Measurements from ENCODE around the gene TNKS1BP1.

TNKS1BP1 gene

DNA sequence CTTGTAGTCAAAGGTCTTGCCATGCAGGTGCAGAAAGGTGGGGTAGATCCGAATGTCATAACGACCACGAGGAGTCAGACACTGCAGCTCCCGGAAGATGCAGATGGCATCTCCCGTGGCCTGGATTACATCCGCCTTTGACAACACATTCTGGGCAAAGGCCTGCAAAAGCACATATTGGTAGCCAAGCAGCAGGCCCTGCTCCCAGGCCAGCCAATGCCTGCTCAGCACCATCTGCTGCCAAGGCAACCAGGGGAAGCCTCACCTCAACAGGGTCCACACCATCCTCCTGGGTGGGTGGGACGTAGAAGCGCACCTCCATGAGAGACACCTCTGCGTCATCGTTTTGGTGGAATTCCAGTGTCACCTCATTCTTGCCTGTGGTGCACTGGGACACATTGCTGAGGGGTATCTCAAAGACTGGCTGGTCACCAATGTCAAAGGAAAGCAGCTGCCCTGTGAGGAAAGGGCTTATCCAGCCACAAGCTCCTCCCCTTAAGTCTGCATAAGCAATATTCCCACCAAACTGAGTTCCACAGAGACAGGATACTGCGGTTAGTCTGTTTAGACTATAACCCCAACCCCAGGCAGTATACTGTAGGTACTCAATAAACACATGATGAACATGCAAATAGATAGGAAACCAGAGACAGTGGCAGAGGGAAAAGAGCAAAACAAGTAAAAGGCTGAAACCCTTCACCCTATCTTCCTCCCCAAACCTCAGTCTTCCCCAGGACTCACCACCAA is 8.1 kb upstream of the TNKS1BP1 start:
- Histone ChIP-seq H3K9me3 (ENCODE audit: control insufficient read depth in 1 of 2, low read length in 2 of 2) (no peaks in the 10 kb centered on the region), H3K9ac (ENCODE audit: low read depth in 1 of 2, low read length in 2 of 2) (no peak overlapping the region), H3K4me1 (ENCODE audit: control insufficient read depth in 1 of 2, insufficient read depth in 2 of 2, low read length in 2 of 2) (peaks cover 15 to 19% of the 10 kb centered on the region in 2 donors), H3K27ac (ENCODE audit: low read depth, low read length) (no peak overlapping the region), H3K36me3 (ENCODE audit: control insufficient read depth in 1 of 2, insufficient read depth in 2 of 2, low read length in 2 of 2) (peaks cover 54 to 61% of the 10 kb centered on the region in 2 donors), H3K4me3 (ENCODE audit: low read depth in 1 of 2, low read length in 2 of 2) (no peak overlapping the region), H3K27me3 (ENCODE audit: control insufficient read depth in 1 of 2, insufficient read depth in 2 of 2, low read length in 2 of 2) (no peaks in the 10 kb centered on the region)

DNA sequence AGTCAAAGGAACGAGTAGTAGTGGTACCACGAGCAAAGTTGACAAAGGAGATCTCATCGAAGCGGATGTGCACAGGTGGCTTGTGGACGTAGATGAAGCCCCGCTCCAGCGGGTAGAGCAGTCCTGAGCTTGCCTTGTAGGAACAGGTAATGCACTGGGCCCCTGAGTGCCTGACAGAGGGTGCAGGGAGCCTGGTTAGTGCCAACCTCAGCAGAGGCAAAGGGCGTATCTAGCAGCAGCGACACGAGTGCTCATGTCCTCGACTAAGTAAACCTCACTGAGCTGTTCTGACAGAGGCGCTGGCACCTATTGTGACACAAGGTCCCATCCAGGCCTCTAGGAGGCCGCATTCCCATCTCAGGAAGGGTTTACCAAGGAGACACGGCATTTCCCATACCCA is 7.0 kb upstream of the TNKS1BP1 start:
- Histone ChIP-seq H3K4me1 (ENCODE audit: control insufficient read depth in 1 of 2, insufficient read depth in 2 of 2, low read length in 2 of 2) (peaks cover 15 to 19% of the 10 kb centered on the region in 2 donors), H3K4me3 (ENCODE audit: low read depth in 1 of 2, low read length in 2 of 2) (no peak overlapping the region), H3K36me3 (ENCODE audit: control insufficient read depth in 1 of 2, insufficient read depth in 2 of 2, low read length in 2 of 2) (peaks cover 66 to 73% of the 10 kb centered on the region in 2 donors), H3K27ac (ENCODE audit: low read depth, low read length) (no peak overlapping the region), H3K9ac (ENCODE audit: low read depth in 1 of 2, low read length in 2 of 2) (no peak overlapping the region), H3K27me3 (ENCODE audit: control insufficient read depth in 1 of 2, insufficient read depth in 2 of 2, low read length in 2 of 2) (no peaks in the 10 kb centered on the region), H3K9me3 (ENCODE audit: control insufficient read depth in 1 of 2, low read length in 2 of 2) (no peaks in the 10 kb centered on the region)

DNA sequence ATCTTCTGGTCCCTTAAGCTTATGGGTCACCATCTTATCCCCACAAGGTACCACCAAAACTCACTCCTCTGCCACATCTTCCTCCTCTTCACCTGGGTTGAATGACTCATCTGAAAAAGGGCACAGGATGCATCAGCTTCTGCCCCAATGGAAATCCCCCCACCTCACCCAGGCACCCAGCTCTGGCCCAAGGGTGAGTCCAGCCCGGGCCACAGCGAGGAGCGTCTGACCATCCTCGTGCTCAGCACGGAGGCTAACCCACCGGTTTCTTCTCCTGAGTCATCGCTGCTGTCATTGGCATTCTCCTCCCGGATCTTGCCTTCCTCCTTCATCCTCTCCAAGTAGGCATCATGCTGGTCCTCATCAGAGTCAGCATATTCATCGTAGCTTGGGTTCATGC is 5.3 kb upstream of the TNKS1BP1 start:
- H3K36me3 ChIP-seq (ENCODE audit: control insufficient read depth in 1 of 2, insufficient read depth in 2 of 2, low read length in 2 of 2): peaks cover 66 to 82% of the 10 kb centered on the region in 2 donors
- no peaks in the 10 kb centered on the region for H3K27me3 ChIP-seq (ENCODE audit: control insufficient read depth in 1 of 2, insufficient read depth in 2 of 2, low read length in 2 of 2)
- H3K9me3 ChIP-seq (ENCODE audit: control insufficient read depth in 1 of 2, low read length in 2 of 2): no peaks in the 10 kb centered on the region
- peaks cover 22 to 28% of the 10 kb centered on the region in 2 donors for H3K4me1 ChIP-seq (ENCODE audit: control insufficient read depth in 1 of 2, insufficient read depth in 2 of 2, low read length in 2 of 2)
- H3K4me3 ChIP-seq (ENCODE audit: low read depth in 1 of 2, low read length in 2 of 2): no peak overlapping the region
- H3K9ac ChIP-seq (ENCODE audit: low read depth in 1 of 2, low read length in 2 of 2): no peak overlapping the region
- no peak overlapping the region for H3K27ac ChIP-seq (ENCODE audit: low read depth, low read length)

DNA sequence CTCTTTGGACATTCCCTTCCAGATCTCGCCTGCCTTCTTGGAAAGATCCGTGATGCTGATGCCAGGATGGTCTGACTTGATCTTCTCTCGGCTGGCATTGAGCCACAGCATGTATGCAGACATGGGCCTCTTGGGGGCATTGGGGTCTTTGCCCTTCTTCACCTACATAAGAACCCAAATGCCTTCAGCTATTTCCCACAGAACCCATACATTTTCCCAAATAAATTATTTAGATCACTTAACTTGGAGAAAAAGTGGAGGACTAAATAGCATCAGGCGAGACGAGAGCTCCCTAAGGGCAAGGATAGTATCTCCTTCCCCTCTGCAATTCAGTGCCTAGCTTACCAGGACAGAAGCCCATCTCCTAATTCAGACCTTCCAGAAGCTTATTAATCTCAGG is 3.0 kb upstream of the TNKS1BP1 start:
- Histone ChIP-seq H3K4me3 (ENCODE audit: low read depth in 1 of 2, low read length in 2 of 2) (no peak overlapping the region), H3K36me3 (ENCODE audit: control insufficient read depth in 1 of 2, insufficient read depth in 2 of 2, low read length in 2 of 2) (peaks cover 57 to 69% of the 10 kb centered on the region in 2 donors), H3K27ac (ENCODE audit: low read depth, low read length) (no peak overlapping the region), H3K9me3 (ENCODE audit: control insufficient read depth in 1 of 2, low read length in 2 of 2) (no peaks in the 10 kb centered on the region), H3K9ac (ENCODE audit: low read depth in 1 of 2, low read length in 2 of 2) (no peak overlapping the region), H3K27me3 (ENCODE audit: control insufficient read depth in 1 of 2, insufficient read depth in 2 of 2, low read length in 2 of 2) (no peaks in the 10 kb centered on the region), H3K4me1 (ENCODE audit: control insufficient read depth in 1 of 2, insufficient read depth in 2 of 2, low read length in 2 of 2) (peaks cover 25 to 28% of the 10 kb centered on the region in 2 donors)

DNA sequence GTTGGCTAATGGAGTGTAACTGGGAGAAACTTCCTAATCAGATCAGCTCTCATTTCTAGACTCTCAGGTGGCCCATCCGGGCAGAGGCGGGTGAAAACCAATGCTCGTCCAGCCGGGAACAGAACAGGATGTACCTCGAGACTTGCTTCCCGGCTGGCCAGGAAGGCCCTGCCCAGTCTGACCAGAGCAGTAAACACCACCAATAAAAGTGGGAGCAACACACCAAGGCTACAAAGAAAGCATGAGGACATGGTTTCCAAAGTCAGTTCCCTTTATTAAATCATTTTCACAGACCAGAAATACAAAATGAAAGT is 940 bp upstream of the TNKS1BP1 start:
- Histone ChIP-seq H3K36me3 (ENCODE audit: control insufficient read depth in 1 of 2, insufficient read depth in 2 of 2, low read length in 2 of 2) (peaks cover 39 to 49% of the 10 kb centered on the region in 2 donors), H3K9ac (ENCODE audit: low read depth in 1 of 2, low read length in 2 of 2) (peak overlapping the region; percentile 85 to 97), H3K27ac (ENCODE audit: low read depth, low read length) (peak overlapping the region; percentile 84)

DNA sequence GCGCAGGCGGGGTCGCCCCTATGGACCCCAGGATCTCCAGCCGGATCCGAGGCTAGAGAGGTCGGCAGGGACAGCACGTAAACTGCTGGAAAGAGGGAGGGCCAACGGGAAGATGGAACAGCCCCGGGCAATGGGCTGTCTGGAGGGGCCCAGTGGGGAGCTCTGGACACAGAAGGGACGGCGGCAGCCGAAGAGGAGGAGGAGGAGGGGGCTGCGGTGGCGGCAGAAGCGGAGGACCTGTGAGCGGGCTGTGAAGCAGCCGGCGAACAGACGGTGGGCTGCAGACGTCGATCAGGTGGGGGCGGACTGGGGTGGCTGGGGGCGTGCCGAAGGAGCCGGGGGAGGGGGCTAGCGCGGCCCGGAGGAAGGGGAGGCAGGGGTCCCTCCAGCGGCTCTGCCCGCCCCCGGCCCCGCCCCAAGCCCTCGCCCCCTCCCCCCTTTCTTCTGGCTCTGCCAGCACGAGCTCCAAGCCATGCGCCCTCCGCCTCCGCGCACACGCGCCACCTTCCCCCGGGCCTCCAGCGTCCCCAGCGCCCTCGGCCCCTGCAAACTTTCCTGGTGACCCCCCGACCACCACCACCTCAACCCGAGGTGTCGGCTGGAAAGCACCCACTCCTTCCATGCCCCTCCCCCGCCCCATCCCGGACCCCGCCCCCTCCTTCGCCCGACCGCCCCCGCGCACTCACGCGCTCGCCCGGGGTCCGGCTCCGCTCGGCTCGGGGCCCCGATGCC is 432 bp downstream of the TNKS1BP1 start:
- Histone ChIP-seq H3K4me3 (ENCODE audit: low read depth in 1 of 2, low read length in 2 of 2) (peak overlapping the region; percentile 72 to 81), H3K36me3 (ENCODE audit: control insufficient read depth in 1 of 2, insufficient read depth in 2 of 2, low read length in 2 of 2) (peaks cover 26 to 42% of the 10 kb centered on the region in 2 donors), H3K9me3 (ENCODE audit: control insufficient read depth in 1 of 2, low read length in 2 of 2) (no peaks in the 10 kb centered on the region), H3K27me3 (ENCODE audit: control insufficient read depth in 1 of 2, insufficient read depth in 2 of 2, low read length in 2 of 2) (no peaks in the 10 kb centered on the region), H3K9ac (ENCODE audit: low read depth in 1 of 2, low read length in 2 of 2) (peak overlapping the region; percentile 70 to 82), H3K27ac (ENCODE audit: low read depth, low read length) (peak overlapping the region; percentile 73), H3K4me1 (ENCODE audit: control insufficient read depth in 1 of 2, insufficient read depth in 2 of 2, low read length in 2 of 2) (peaks cover 33 to 48% of the 10 kb centered on the region in 2 donors)

More for the DNA sequence above, 940 bp upstream of the TNKS1BP1 start:
- peaks cover 33 to 48% of the 10 kb centered on the region in 2 donors for H3K4me1 ChIP-seq (ENCODE audit: control insufficient read depth in 1 of 2, insufficient read depth in 2 of 2, low read length in 2 of 2)
- H3K4me3 ChIP-seq (ENCODE audit: low read depth in 1 of 2, low read length in 2 of 2): peak overlapping the region; percentile 75 to 85
- no peaks in the 10 kb centered on the region for H3K9me3 ChIP-seq (ENCODE audit: control insufficient read depth in 1 of 2, low read length in 2 of 2)
- H3K27me3 ChIP-seq (ENCODE audit: control insufficient read depth in 1 of 2, insufficient read depth in 2 of 2, low read length in 2 of 2): no peaks in the 10 kb centered on the region

DNA sequence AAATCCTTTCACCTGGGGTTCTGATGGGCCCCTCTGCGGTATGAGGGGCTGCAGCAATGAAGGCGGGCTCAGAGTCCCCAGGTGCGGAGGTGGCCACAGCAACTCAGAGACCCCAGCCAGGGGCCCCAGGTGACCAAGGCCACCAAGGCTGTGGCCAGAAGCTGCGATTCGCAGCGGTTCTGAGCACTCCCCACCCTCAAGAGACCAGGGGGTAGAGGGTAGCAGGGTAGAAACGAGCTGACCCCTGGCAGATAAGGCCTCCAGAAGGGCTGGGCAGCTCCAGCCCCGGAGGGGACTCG is 948 bp downstream of the TNKS1BP1 start:
- Histone ChIP-seq H3K9me3 (ENCODE audit: control insufficient read depth in 1 of 2, low read length in 2 of 2) (no peaks in the 10 kb centered on the region), H3K4me3 (ENCODE audit: low read depth in 1 of 2, low read length in 2 of 2) (peak overlapping the region; percentile 72 to 81), H3K27me3 (ENCODE audit: control insufficient read depth in 1 of 2, insufficient read depth in 2 of 2, low read length in 2 of 2) (no peaks in the 10 kb centered on the region), H3K4me1 (ENCODE audit: control insufficient read depth in 1 of 2, insufficient read depth in 2 of 2, low read length in 2 of 2) (peaks cover 33 to 48% of the 10 kb centered on the region in 2 donors), H3K36me3 (ENCODE audit: control insufficient read depth in 1 of 2, insufficient read depth in 2 of 2, low read length in 2 of 2) (peaks cover 21 to 37% of the 10 kb centered on the region in 2 donors), H3K27ac (ENCODE audit: low read depth, low read length) (peak overlapping the region; percentile 73), H3K9ac (ENCODE audit: low read depth in 1 of 2, low read length in 2 of 2) (peak overlapping the region; percentile 70 to 82)

DNA sequence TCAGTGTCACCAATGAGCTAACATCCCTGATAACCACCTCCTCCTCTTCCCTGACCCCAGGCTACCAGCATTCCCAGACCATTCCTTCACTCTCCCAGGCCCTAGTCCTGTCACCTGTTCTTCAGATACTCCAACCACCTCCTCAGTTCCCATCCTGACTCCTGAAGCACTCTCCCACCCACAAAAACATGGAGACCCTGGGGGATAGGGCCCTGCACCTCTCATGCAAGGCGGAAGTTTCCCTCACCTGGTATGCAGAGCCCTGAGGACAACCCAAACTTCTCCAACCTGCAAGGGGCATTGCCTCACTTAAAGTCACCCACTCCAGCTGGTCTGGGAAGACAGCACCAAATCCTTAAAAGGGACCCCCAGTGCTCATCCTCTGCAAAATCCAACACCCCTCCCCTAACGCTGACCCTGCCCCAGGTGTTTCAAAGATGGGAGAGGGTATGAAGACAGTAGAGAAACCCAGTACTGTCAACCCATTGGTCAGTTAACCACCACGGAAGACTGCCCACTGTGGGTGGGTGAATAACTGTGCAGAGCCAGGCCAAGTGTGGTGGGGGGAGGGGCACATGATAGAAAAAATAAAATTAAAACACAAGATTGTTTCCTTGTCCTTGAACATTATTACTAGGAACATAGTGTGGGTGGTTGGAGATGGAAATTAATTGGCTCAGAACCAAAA is 1.4 kb downstream of the TNKS1BP1 start:
- H3K4me3 ChIP-seq (ENCODE audit: low read depth in 1 of 2, low read length in 2 of 2): peak overlapping the region; percentile 72 to 81
- peak overlapping the region; percentile 70 to 82 for H3K9ac ChIP-seq (ENCODE audit: low read depth in 1 of 2, low read length in 2 of 2)
- peaks cover 36 to 53% of the 10 kb centered on the region in 2 donors for H3K4me1 ChIP-seq (ENCODE audit: control insufficient read depth in 1 of 2, insufficient read depth in 2 of 2, low read length in 2 of 2)
- H3K36me3 ChIP-seq (ENCODE audit: control insufficient read depth in 1 of 2, insufficient read depth in 2 of 2, low read length in 2 of 2): peaks cover 16 to 37% of the 10 kb centered on the region in 2 donors
- no peaks in the 10 kb centered on the region for H3K27me3 ChIP-seq (ENCODE audit: control insufficient read depth in 1 of 2, insufficient read depth in 2 of 2, low read length in 2 of 2)
- peak overlapping the region; percentile 73 for H3K27ac ChIP-seq (ENCODE audit: low read depth, low read length)
- no peaks in the 10 kb centered on the region for H3K9me3 ChIP-seq (ENCODE audit: control insufficient read depth in 1 of 2, low read length in 2 of 2)

DNA sequence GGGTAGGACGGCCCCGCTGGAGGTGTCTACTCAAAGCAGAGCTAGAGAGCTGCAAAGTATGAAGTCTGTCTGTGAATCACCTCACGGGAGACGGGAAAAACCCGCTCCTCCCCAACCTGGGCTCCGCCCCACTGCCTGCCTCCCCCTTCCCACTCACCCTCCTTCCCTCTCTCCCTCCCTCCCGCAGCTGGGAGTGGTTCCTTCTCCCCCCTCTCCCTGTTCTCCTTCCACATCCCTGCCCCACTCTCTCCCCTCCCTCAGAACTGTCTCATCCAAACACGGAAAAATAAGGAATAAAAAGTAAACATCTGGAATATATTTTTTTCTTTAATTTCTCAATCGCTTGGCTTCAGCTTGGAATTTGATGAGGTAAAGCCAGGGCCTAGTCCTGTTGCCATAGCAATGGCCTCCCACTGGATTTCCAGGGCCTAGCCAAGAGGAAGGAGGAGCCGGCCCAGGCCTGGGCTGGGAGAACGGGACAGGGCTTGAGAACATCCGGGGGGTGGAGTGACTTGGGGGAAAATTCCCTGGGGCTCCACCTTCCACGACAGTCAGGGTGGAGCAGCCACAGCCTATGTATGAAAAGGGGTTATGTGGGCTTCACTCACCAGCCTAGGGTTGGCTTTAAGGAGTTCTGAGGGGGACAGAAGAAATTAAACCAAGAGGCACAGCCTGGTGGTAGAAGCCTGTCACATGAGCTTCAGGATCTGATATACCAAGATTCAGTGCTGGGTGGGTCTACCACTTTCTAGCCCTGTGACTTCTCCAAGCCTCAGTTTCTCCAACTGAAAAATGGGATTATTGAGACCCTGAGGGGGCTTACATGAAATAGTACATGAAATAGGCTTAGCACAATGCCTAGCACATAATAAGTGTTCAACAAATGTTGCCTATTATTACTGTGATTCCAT is 2.2 kb downstream of the TNKS1BP1 start:
- Histone ChIP-seq H3K9ac (ENCODE audit: low read depth in 1 of 2, low read length in 2 of 2) (peak overlapping the region; percentile 46 to 70), H3K4me3 (ENCODE audit: low read depth in 1 of 2, low read length in 2 of 2) (peak overlapping the region; percentile 72 to 81), H3K27ac (ENCODE audit: low read depth, low read length) (peak overlapping the region; percentile 70), H3K36me3 (ENCODE audit: control insufficient read depth in 1 of 2, insufficient read depth in 2 of 2, low read length in 2 of 2) (peaks cover 12 to 33% of the 10 kb centered on the region in 2 donors), H3K4me1 (ENCODE audit: control insufficient read depth in 1 of 2, insufficient read depth in 2 of 2, low read length in 2 of 2) (peaks cover 44 to 61% of the 10 kb centered on the region in 2 donors), H3K27me3 (ENCODE audit: control insufficient read depth in 1 of 2, insufficient read depth in 2 of 2, low read length in 2 of 2) (no peaks in the 10 kb centered on the region), H3K9me3 (ENCODE audit: control insufficient read depth in 1 of 2, low read length in 2 of 2) (no peaks in the 10 kb centered on the region)

Measured in duodenal mucosa (tissue), 2 donors.